Posterior vena cava (tissue), 2 donors: Measurements from ENCODE around the gene ATG2B. TPM values are rescaled to one million over a fixed set of nuclear protein-coding genes. Genes with fewer than 3 reads are reported as not detected.
A peak's percentile ranks its signal among the peaks of the same experiment; 100 is the strongest.

Experiments used
- DNase-seq: peaks from one replicate; pipeline ENCODE4 v3.0.0-alpha.2; 2020; ENCODE audit warnings: low spot score
- intact Hi-C, 2 donors: fragments of 100-400 bp; cut with DNase I; formaldehyde crosslinking; loops; one replicate each; pipeline versions ENCODE4 v1.14.1 to v1.14.2; 2022 to 2023
- long read RNA-seq, 2 donors: library from polyadenylated mRNA; unstranded; transcript quantifications; one replicate each; pipeline ENCODE4 v2.0.0, GENCODE V29; 2020 to 2021
- total RNA-seq, 2 donors: library from RNA; stranded (reverse); fragmentation: NEBNext Ultra II Directional; extraction: Animal tissue kit (Norgen Biotek cat#: 25700); gene quantifications; one replicate each; pipeline ENCODE4 v1.2.1, GENCODE V29; 2021
- donor health status: DM: yes; HTN: yes; CAD: no.
- donor health status: DM: yes; HTN: yes; CAD: no.

ATG2B gene
- 10 to 100 TPM; 20.6 to 22.6 TPM for total RNA-seq
- long read RNA-seq, donor 1, partial matches to known transcripts = 6 of 7 reads
- long read RNA-seq, donor 1, other reads (novel, unspliced or antisense) = 1 of 7 reads
- long read RNA-seq, donor 2, partial matches to known transcripts = 1 of 1 reads
- long read RNA-seq, donor 2, other reads (novel, unspliced or antisense) = 0 of 1 reads

GRCh38 chr14:96362965-96363750 is at the start of gene ATG2B, which contains the start of gene GSKIP:
Gene ATG2B (minus strand): TSS chr14:96363341. CDS start chr14:96362976, 365 bp downstream.
Gene GSKIP (plus strand): TSS chr14:96363526. CDS start chr14:96382248, 18,722 bp downstream.
- intact Hi-C loops = no loop called here
- peak; percentile 98 for DNase-seq

GRCh38 chr14:96410119-96410518 is 47.0 kb upstream of the ATG2B start:
- intact Hi-C loops = loop anchor here (5.0 to 10.0 kb wide), 3 partner anchors 115 to 1868 kb away; no protein-coding TSS in a partner anchor
- no peak for DNase-seq

- intact Hi-C loops = loop anchor here (5.0 to 10.0 kb wide), 3 partner anchors 115 to 1867 kb away; no protein-coding TSS in a partner anchor
Measured at GRCh38 chr14:96409701-96410100, 46.6 kb upstream of the ATG2B start.

GRCh38 chr14:96408608-96409007 is 45.5 kb upstream of the ATG2B start:
- intact Hi-C loops = no loop called here
- no peak for DNase-seq

More at GRCh38 chr14:96409701-96410100, 46.6 kb upstream of the ATG2B start:
- DNase-seq = no peak

- no peak for DNase-seq
- intact Hi-C loops = no loop called here
Measured at GRCh38 chr14:96407935-96408570, 44.9 kb upstream of the ATG2B start.

GRCh38 chr14:96405677-96406076 is 42.5 kb upstream of the ATG2B start:
- no peak for DNase-seq
- intact Hi-C loops = no loop called here

GRCh38 chr14:96403409-96403808 is 40.3 kb upstream of the ATG2B start:
- DNase-seq = no peak
- intact Hi-C loops = no loop called here

- intact Hi-C loops = no loop called here
- DNase-seq = no peak
Measured at GRCh38 chr14:96400495-96400894, 37.4 kb upstream of the ATG2B start.

- no peak for DNase-seq
- intact Hi-C loops = no loop called here
Measured at GRCh38 chr14:96399405-96399804, 36.3 kb upstream of the ATG2B start.

- intact Hi-C loops = no loop called here
- DNase-seq = no peak
Measured at GRCh38 chr14:96398921-96399320, 35.8 kb upstream of the ATG2B start.

GRCh38 chr14:96398432-96398831 is 35.3 kb upstream of the ATG2B start:
- no peak for DNase-seq
- intact Hi-C loops = no loop called here

GRCh38 chr14:96394047-96394815 is 31.1 kb upstream of the ATG2B start:
- DNase-seq = no peak
- intact Hi-C loops = no loop called here

GRCh38 chr14:96393071-96393691 is 30.0 kb upstream of the ATG2B start:
- intact Hi-C loops = no loop called here

GRCh38 chr14:96391293-96392118 is 28.4 kb upstream of the ATG2B start:
- DNase-seq = peak; percentile 99
- intact Hi-C loops = no loop called here

More at GRCh38 chr14:96393071-96393691, 30.0 kb upstream of the ATG2B start:
- DNase-seq = no peak

- intact Hi-C loops = no loop called here
- no peak for DNase-seq
Measured at GRCh38 chr14:96390965-96391292, 27.8 kb upstream of the ATG2B start.

- intact Hi-C loops = no loop called here
- no peak for DNase-seq
Measured at GRCh38 chr14:96385385-96385784, 22.2 kb upstream of the ATG2B start.

- no peak for DNase-seq
- intact Hi-C loops = no loop called here
Measured at GRCh38 chr14:96384740-96385139, 21.6 kb upstream of the ATG2B start.

GRCh38 chr14:96384053-96384452 is 20.9 kb upstream of the ATG2B start:
- intact Hi-C loops = no loop called here
- no peak for DNase-seq
